Activated CD8-positive, alpha-beta memory T cell treated with anti-CD3 and anti-CD28 coated beads, Interleukin-2, amount 10 ng/mL, durations not matched to agents 7 days and 5 days (primary cell): ENCODE measurements around the gene MACROD1. TPM values are rescaled to one million over a fixed set of nuclear protein-coding genes. Genes with fewer than 3 reads are reported as not detected.
A peak's percentile ranks its signal among the peaks of the same experiment; 100 is the strongest.

Source experiments
- ATAC-seq: fragments of 150-1000 bp; cut with Tn5 transposase; one replicate; pipeline ENCODE4 v1.10.0; 2021; ENCODE audit warnings: moderate library complexity
- CTCF ChIA-PET: fragments of 350-600 bp; sonication (Branson Sonifier 250); formaldehyde crosslinking; loops from one replicate; lab custom pipeline; 2021; ENCODE audit warnings: antibody characterized with exemption; lab: Charles Lee
- DNase-seq: peaks from one replicate; pipeline ENCODE4 v3.0.0-alpha.2; 2020
- H3K27ac Mint-ChIP-seq: one replicate; pipeline ENCODE4 v1.8.0; 2021; ENCODE audit warnings: mild to moderate bottlenecking, mixed read lengths
- H3K27me3 Mint-ChIP-seq: one replicate; pipeline ENCODE4 v1.8.0; 2021; ENCODE audit warnings: mixed read lengths
- H3K36me3 Mint-ChIP-seq: one replicate; pipeline ENCODE4 v1.8.0; 2021; ENCODE audit warnings: mild to moderate bottlenecking, mixed read lengths
- H3K4me1 Mint-ChIP-seq: one replicate; pipeline ENCODE4 v1.8.0; 2021; ENCODE audit warnings: mixed read lengths
- H3K4me3 Mint-ChIP-seq: one replicate; pipeline ENCODE4 v1.8.0; 2021; ENCODE audit warnings: mild to moderate bottlenecking, moderate library complexity, mixed read lengths
- H3K9me3 Mint-ChIP-seq: one replicate; pipeline ENCODE4 v1.8.0; 2022; ENCODE audit warnings: low read depth, mixed read lengths
- total RNA-seq, 2 experiments: library from RNA; stranded (reverse); gene quantifications; one replicate each; pipeline ENCODE4 v1.2.3, GENCODE V29; 2021

MACROD1 gene, protein sequence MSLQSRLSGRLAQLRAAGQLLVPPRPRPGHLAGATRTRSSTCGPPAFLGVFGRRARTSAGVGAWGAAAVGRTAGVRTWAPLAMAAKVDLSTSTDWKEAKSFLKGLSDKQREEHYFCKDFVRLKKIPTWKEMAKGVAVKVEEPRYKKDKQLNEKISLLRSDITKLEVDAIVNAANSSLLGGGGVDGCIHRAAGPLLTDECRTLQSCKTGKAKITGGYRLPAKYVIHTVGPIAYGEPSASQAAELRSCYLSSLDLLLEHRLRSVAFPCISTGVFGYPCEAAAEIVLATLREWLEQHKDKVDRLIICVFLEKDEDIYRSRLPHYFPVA
- total RNA-seq, result 10 to 100 TPM; 10.1 to 12.3 TPM

- Mint-ChIP-seq H3K4me1 (peaks cover 7% of the 10 kb centered on the region), H3K9me3 (no peaks in the 10 kb centered on the region), H3K36me3 (no peaks in the 10 kb centered on the region), H3K27ac (peak within 1 kb of the TSS; percentile 75), H3K27me3 (no peaks in the 10 kb centered on the region), H3K4me3 (peak within 1 kb of the TSS; percentile 79)
- ATAC-seq (peak; percentile 99), DNase-seq (peak; percentile 87)
- CTCF ChIA-PET, result interaction anchor here (0.6 to 1.9 kb wide), 6 partner anchors 13 to 329 kb away, joined by 3 to 8 read pairs (median 6); partner anchors contain the start of gene FERMT3
Observed at GRCh38 chr11:64165842-64166635, at the start of gene MACROD1. TSS of gene MACROD1 (minus strand) at chr11:64166113. CDS start at chr11:64165994, 119 bp downstream.

GRCh38 chr11:64211181-64211872 is 45.4 kb upstream of the MACROD1 start:
- peaks cover 41% of the 10 kb centered on the region for H3K36me3 Mint-ChIP-seq
- H3K27ac Mint-ChIP-seq, result no peak overlapping the region
- H3K4me3 Mint-ChIP-seq, result no peak overlapping the region
- peaks cover 24% of the 10 kb centered on the region for H3K4me1 Mint-ChIP-seq
- H3K9me3 Mint-ChIP-seq, result no peaks in the 10 kb centered on the region
- ATAC-seq (no peak), DNase-seq (no peak)
- no peaks in the 10 kb centered on the region for H3K27me3 Mint-ChIP-seq
- CTCF ChIA-PET, result interaction anchor here (1.1 to 3.6 kb wide), 2 partner anchors 34 to 93 kb away, joined by 3 to 12 read pairs; no protein-coding TSS in a partner anchor

GRCh38 chr11:64210301-64211020 is 44.5 kb upstream of the MACROD1 start:
- Mint-ChIP-seq H3K4me1 (peaks cover 31% of the 10 kb centered on the region), H3K27me3 (no peaks in the 10 kb centered on the region), H3K4me3 (no peak overlapping the region), H3K9me3 (no peaks in the 10 kb centered on the region), H3K36me3 (peaks cover 42% of the 10 kb centered on the region), H3K27ac (peak overlapping the region; percentile 41)
- CTCF ChIA-PET, result interaction anchor here (1.1 to 4.3 kb wide), 4 partner anchors 16 to 93 kb away, joined by 3 to 36 read pairs (median 8); partner anchors contain the start of genes NUDT22 and TRPT1
- no peak for DNase-seq
- no peak for ATAC-seq

GRCh38 chr11:64209563-64209843 is 43.6 kb upstream of the MACROD1 start:
- H3K4me3 Mint-ChIP-seq, result no peak overlapping the region
- CTCF ChIA-PET, result interaction anchor here (4.3 kb wide), 1 partner anchor 17 kb away, joined by 36 read pairs; the partner anchor contains the start of genes NUDT22 and TRPT1
- H3K27ac Mint-ChIP-seq, result peak overlapping the region; percentile 41
- no peak for DNase-seq
- H3K36me3 Mint-ChIP-seq, result peaks cover 38% of the 10 kb centered on the region
- peaks cover 33% of the 10 kb centered on the region for H3K4me1 Mint-ChIP-seq
- no peaks in the 10 kb centered on the region for H3K27me3 Mint-ChIP-seq
- no peaks in the 10 kb centered on the region for H3K9me3 Mint-ChIP-seq
- no peak for ATAC-seq

GRCh38 chr11:64208796-64209562 is 43.1 kb upstream of the MACROD1 start:
- Mint-ChIP-seq H3K4me3 (peak overlapping the region; percentile 35), H3K4me1 (peaks cover 38% of the 10 kb centered on the region)

GRCh38 chr11:64208086-64208795 is 42.3 kb upstream of the MACROD1 start:
- ATAC-seq (no peak), DNase-seq (no peak)
- H3K27me3 Mint-ChIP-seq, result no peaks in the 10 kb centered on the region
- no peaks in the 10 kb centered on the region for H3K9me3 Mint-ChIP-seq
- peak overlapping the region; percentile 92 for H3K4me3 Mint-ChIP-seq
- CTCF ChIA-PET, result interaction anchor here (0.6 to 9.6 kb wide), 14 partner anchors 18 to 386 kb away, joined by 3 to 169 read pairs (median 15); partner anchors contain the start of genes BAD, CATSPERZ, DNAJC4 and ESRRA
- peaks cover 45% of the 10 kb centered on the region for H3K36me3 Mint-ChIP-seq
- H3K27ac Mint-ChIP-seq, result peak overlapping the region; percentile 96
- peaks cover 42% of the 10 kb centered on the region for H3K4me1 Mint-ChIP-seq

More at GRCh38 chr11:64208796-64209562, 43.1 kb upstream of the MACROD1 start:
- Mint-ChIP-seq H3K36me3 (peaks cover 42% of the 10 kb centered on the region), H3K9me3 (no peaks in the 10 kb centered on the region), H3K27ac (peak overlapping the region; percentile 96), H3K27me3 (no peaks in the 10 kb centered on the region)
- no peak for ATAC-seq
- no peak for DNase-seq
- CTCF ChIA-PET, result interaction anchor here (1.2 to 9.4 kb wide), 5 partner anchors 17 to 123 kb away, joined by 3 to 169 read pairs (median 18); partner anchors contain the start of genes CATSPERZ, DNAJC4, ESRRA and NUDT22

DNA sequence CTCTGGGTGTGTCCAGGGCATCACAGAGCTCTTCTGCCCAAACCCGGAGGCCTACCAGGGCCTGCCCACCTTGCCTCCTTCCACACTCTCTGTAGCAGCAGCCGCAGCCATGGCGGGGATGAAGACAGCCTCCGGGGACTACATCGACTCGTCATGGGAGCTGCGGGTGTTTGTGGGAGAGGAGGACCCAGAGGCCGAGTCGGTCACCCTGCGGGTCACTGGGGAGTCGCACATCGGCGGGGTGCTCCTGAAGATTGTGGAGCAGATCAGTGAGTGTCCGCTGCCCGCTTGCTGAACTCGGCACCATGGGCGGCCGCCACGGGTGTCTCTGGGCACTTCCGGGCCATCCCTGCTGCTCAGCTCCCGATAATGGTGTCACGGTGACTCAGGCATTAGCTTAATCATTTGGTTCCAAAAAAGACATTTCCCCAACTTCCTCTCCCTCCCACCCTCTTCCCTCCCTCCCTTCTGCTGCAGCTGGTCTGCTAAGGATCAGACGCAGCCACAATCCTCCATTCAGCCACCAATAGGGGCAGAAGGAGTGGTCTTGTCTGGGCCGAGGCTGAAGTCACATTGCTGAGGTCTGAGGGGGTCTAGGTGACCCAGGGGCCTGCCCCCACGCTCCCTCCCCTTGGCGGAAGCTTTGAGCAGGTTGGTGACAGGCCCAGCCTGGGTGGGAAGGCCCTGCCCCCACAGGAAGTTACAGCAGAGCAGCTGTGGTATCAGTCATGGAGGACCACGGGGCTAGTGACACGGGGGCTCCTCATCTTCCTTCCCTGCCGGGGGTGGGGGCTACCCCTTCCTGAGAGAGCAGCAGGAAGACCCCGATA is 41.6 kb upstream of the MACROD1 start:
- peak; percentile 95 for DNase-seq
- Mint-ChIP-seq H3K27ac (peak overlapping the region; percentile 96), H3K9me3 (no peaks in the 10 kb centered on the region), H3K4me1 (peaks cover 43% of the 10 kb centered on the region), H3K27me3 (no peaks in the 10 kb centered on the region), H3K4me3 (peak overlapping the region; percentile 92), H3K36me3 (peaks cover 49% of the 10 kb centered on the region)
- CTCF ChIA-PET, result interaction anchor here (0.6 to 9.6 kb wide), 23 partner anchors 10 to 386 kb away, joined by 3 to 169 read pairs (median 6); partner anchors contain the start of genes BAD, CATSPERZ, DNAJC4 and ESRRA
- peak; percentile 77 for ATAC-seq

DNA sequence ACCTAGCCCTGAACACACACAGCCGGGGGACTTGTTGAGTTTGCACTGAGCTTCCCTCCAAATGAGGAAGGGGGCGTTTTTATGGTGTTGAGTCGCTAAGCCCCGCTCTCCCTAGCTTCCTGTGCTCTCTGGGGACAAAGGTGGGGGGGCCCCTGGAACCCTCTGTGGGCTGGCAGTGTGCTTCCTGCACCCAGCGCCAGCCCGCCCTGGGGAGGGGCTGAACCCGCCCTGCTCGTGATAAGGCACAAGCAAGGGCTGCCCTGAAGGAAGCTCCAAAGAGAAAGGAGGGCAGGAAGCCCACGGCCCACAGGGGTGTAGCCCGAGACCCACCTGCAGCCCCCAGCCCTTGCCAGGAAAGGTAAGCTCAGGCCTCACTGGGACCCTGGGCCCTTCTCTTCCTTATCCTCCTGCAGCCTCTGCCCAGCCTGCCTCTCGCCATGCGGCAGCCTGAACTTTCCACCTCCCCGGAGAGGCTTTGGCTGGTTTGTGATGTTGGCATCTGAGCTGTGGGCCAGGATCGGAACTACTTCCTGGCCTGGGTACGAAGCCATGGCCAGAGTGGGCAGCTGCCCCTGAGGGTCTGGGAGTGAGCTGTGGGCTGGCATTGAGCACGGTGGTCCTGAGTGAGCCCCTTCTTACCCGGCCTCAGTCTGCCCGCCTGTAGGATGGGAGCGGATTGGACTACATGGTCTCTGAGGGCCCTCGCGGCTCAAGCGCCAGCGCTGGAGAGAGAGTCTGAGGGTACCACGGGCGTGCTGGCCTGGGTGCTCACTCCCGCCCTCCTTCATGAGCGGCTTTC is 40.7 kb upstream of the MACROD1 start, which contains the start of gene FERMT3:
FERMT3 (plus strand) TSS at position 265 of the 799 bp plus-strand sequence. CDS start 644 bp downstream, outside the sequence.
- Mint-ChIP-seq H3K4me1 (peaks cover 42% of the 10 kb centered on the region), H3K4me3 (peak within 1 kb of the TSS; percentile 92), H3K36me3 (peaks cover 50% of the 10 kb centered on the region), H3K27me3 (no peaks in the 10 kb centered on the region), H3K9me3 (no peaks in the 10 kb centered on the region), H3K27ac (peak within 1 kb of the TSS; percentile 96)
- DNase-seq (peak; percentile 89), ATAC-seq (peak; percentile 69)
- CTCF ChIA-PET, result interaction anchor here (0.8 to 9.6 kb wide), 20 partner anchors 11 to 368 kb away, joined by 3 to 169 read pairs (median 11); partner anchors contain the start of genes BAD, CATSPERZ, DNAJC4 and ESRRA

DNA sequence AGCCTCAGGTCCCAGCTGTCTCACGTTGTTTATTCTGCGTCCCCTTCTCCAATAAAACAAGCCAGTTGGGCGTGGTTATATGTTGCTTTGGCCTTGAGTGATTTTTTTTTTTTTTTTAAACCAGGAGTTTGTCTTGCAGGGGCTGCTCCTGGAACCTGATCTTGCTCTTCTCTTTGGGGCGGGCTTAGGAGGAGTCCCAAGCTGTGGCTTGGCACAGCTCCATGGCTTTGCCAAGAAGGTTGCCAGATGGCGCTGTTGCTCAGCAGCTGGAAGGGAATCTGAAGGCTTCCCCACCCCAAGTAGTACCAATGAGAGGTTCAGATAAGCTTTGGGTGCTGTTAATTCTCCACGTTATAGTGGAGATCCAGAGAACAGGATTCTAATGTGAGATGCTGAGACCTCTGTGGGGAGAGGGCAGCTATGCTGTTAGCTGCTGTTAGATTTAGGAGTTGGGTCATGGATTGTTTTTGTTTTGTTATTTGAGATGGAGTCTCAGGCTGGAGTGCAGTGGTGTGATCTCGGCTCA is 38.6 kb upstream of the MACROD1 start:
- peaks cover 60% of the 10 kb centered on the region for H3K36me3 Mint-ChIP-seq
- H3K9me3 Mint-ChIP-seq, result no peaks in the 10 kb centered on the region
- peaks cover 45% of the 10 kb centered on the region for H3K4me1 Mint-ChIP-seq
- DNase-seq (peak; percentile 86), ATAC-seq (peak; percentile 30)
- no peaks in the 10 kb centered on the region for H3K27me3 Mint-ChIP-seq
- CTCF ChIA-PET, result interaction anchor here (0.6 to 9.6 kb wide), 29 partner anchors 9 to 245 kb away, joined by 3 to 169 read pairs (median 5); partner anchors contain the start of genes BAD, CATSPERZ, DNAJC4 and ESRRA
- H3K4me3 Mint-ChIP-seq, result peak overlapping the region; percentile 45
- peak overlapping the region; percentile 78 for H3K27ac Mint-ChIP-seq
